ENCODE data around the gene NTN4.

GRCh38 chr12:95624589-95624988 lies 166.0 kb downstream of the NTN4 start:
- no peak for TF ChIP-seq EP300 (IDR thresholded peaks at IDR 0.05; ENCODE audit: borderline replicate concordance)
- no peak for TF ChIP-seq CREB1 (IDR thresholded peaks at IDR 0.05; ENCODE audit: low read depth)
- no peak for TF ChIP-seq TEAD4 (IDR thresholded peaks at IDR 0.05)
- TF ChIP-seq TAF1 (IDR thresholded peaks at IDR 0.05; ENCODE audit: low read depth) = no peak
- no peak for TF ChIP-seq EGR1 (IDR thresholded peaks at IDR 0.05)
- no peak for TF ChIP-seq REST (IDR thresholded peaks at IDR 0.05; ENCODE audit: low read depth)
- TF ChIP-seq YY1 (IDR thresholded peaks at IDR 0.05; ENCODE audit: low read depth) = no peak
- TF ChIP-seq CEBPB (IDR thresholded peaks at IDR 0.05) = no peak
- TF ChIP-seq TCF12 (IDR thresholded peaks at IDR 0.05; ENCODE audit: low read depth) = no peak
- TF ChIP-seq, protein P1, sequence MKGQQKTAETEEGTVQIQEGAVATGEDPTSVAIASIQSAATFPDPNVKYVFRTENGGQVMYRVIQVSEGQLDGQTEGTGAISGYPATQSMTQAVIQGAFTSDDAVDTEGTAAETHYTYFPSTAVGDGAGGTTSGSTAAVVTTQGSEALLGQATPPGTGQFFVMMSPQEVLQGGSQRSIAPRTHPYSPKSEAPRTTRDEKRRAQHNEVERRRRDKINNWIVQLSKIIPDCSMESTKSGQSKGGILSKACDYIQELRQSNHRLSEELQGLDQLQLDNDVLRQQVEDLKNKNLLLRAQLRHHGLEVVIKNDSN (IDR thresholded peaks at IDR 0.05) = no peak
- no peak for TF ChIP-seq RAD21 (IDR thresholded peaks at IDR 0.05; ENCODE audit: low read depth)
- no peak for TF ChIP-seq ZBTB7A (IDR thresholded peaks at IDR 0.05; ENCODE audit: low read depth)
- no peak for TF ChIP-seq NFIC (IDR thresholded peaks at IDR 0.05)
- no peak for TF ChIP-seq MAX (IDR thresholded peaks at IDR 0.05)
